NCI-H748 treated with DMSO at 0.1 percent for 48 hours (cell line): ENCODE data around the gene PIGN.
"Not testable (repeated sequence)": the region's sequence is repeated elsewhere in the genome, so short reads cannot be mapped to it uniquely, and the experiment has no call there.

ENCODE experiments used
- DNase-seq: peaks from one replicate; lab custom pipeline; 2025; lab: John Stamatoyannopoulos, UW

The PIGN gene

GRCh38 chr18:62054929-62055498, 131.8 kb downstream of the PIGN start:
- no peak for DNase-seq

- DNase-seq: no peak
Observed at GRCh38 chr18:62048279-62048678, 138.6 kb downstream of the PIGN start.

GRCh38 chr18:62045316-62045715, 141.5 kb downstream of the PIGN start:
- DNase-seq: no peak

- DNase-seq: no peak
Observed at GRCh38 chr18:62044490-62045000, 142.3 kb downstream of the PIGN start.

- DNase-seq: no peak
Observed at GRCh38 chr18:62037989-62038778, 148.7 kb downstream of the PIGN start.

- no peak for DNase-seq
Observed at GRCh38 chr18:62037012-62037742, 149.7 kb downstream of the PIGN start.

GRCh38 chr18:62034286-62034685, 152.6 kb downstream of the PIGN start:
- not testable (repeated sequence) for DNase-seq

GRCh38 chr18:62033756-62034155, 153.1 kb downstream of the PIGN start:
- no peak for DNase-seq

- DNase-seq: no peak
Observed at GRCh38 chr18:62033207-62033606, 153.6 kb downstream of the PIGN start.

GRCh38 chr18:62030091-62030985, 156.5 kb downstream of the PIGN start:
- DNase-seq: no peak

GRCh38 chr18:62028715-62029114, 158.1 kb downstream of the PIGN start:
- no peak for DNase-seq

GRCh38 chr18:62027914-62028520, 158.8 kb downstream of the PIGN start:
- DNase-seq: no peak

GRCh38 chr18:62026586-62026985, 160.3 kb downstream of the PIGN start:
- no peak for DNase-seq

GRCh38 chr18:62024983-62025382, 161.9 kb downstream of the PIGN start:
- no peak for DNase-seq

GRCh38 chr18:62023536-62023935, 163.3 kb downstream of the PIGN start:
- DNase-seq: no peak

- no peak for DNase-seq
Observed at GRCh38 chr18:62018759-62019041, 168.2 kb downstream of the PIGN start.

- DNase-seq: no peak
Observed at GRCh38 chr18:62018034-62018758, 168.7 kb downstream of the PIGN start.

- no peak for DNase-seq
Observed at GRCh38 chr18:62017618-62018017, 169.2 kb downstream of the PIGN start.

- no peak for DNase-seq
Observed at GRCh38 chr18:62011416-62011815, 175.4 kb downstream of the PIGN start.

GRCh38 chr18:62009521-62009920, 177.3 kb downstream of the PIGN start:
- no peak for DNase-seq

GRCh38 chr18:62001396-62001795, 185.5 kb downstream of the PIGN start:
- DNase-seq: no peak
